Upper lobe of right lung (tissue), 1 donor: ENCODE measurements around the gene MRTFA. TPM values are rescaled to one million over a fixed set of nuclear protein-coding genes. Genes with fewer than 3 reads are reported as not detected.
A peak's percentile ranks its signal among the peaks of the same experiment; 100 is the strongest.
"Not testable (repeated sequence)": the region's sequence is repeated elsewhere in the genome, so short reads cannot be mapped to it uniquely, and the experiment has no call there.

Experiments
- ATAC-seq: fragments of 200-7000 bp; cut with Tn5 transposase; one replicate; pipeline ENCODE4 v1.9.1; 2020; ENCODE audit warnings: mild to moderate bottlenecking, moderate library complexity
- DNase-seq: peaks from one replicate; pipeline ENCODE4 v3.0.0-alpha.2; 2020
- H3K27ac ChIP-seq: fragments of 200-600 bp; one replicate; pipeline ENCODE4 v1.8.0; 2022
- H3K27me3 ChIP-seq: fragments of 200-600 bp; one replicate; pipeline ENCODE4 v1.8.0; 2022; ENCODE audit warnings: mild to moderate bottlenecking
- H3K36me3 ChIP-seq: fragments of 200-600 bp; one replicate; pipeline ENCODE4 v1.8.0; 2022
- H3K4me1 ChIP-seq: fragments of 200-600 bp; one replicate; pipeline ENCODE4 v1.8.0; 2022
- H3K4me3 ChIP-seq: fragments of 200-600 bp; one replicate; pipeline ENCODE4 v1.8.0; 2022; ENCODE audit warnings: mild to moderate bottlenecking
- H3K9me3 ChIP-seq: fragments of 200-600 bp; one replicate; pipeline ENCODE4 v1.8.0; 2022
- CTCF ChIP-seq: fragments of 200-600 bp; IDR thresholded peaks from one replicate; pipeline ENCODE4 v1.8.0; 2022; ENCODE audit warnings: antibody characterized with exemption
- intact Hi-C: fragments of 100-400 bp; cut with DNase I; formaldehyde crosslinking; loops from one replicate; pipeline ENCODE4 v1.11.0; 2022
- total RNA-seq: library from RNA; stranded (reverse); fragmentation: NEBNext Ultra II Directional; extraction: Animal tissue kit (Norgen Biotek cat#: 25700); gene quantifications from one replicate; pipeline ENCODE4 v1.2.1, GENCODE V29; 2021
- donor health status: DM: no; HTN: yes; CAD: no; lungs with severe emphysema.

Gene MRTFA
- total RNA-seq, 1 donor from 2014 or later: 60.4 TPM

GRCh38 chr22:40533712-40534378 is 102.7 kb downstream of the MRTFA start:
- DNase-seq (no peak), ATAC-seq (peak; percentile 83)
- Histone ChIP-seq H3K4me3 (peak overlapping the region; percentile 11), H3K27me3 (no peaks in the 10 kb centered on the region), H3K4me1 (peaks cover 43% of the 10 kb centered on the region), H3K27ac (peak overlapping the region; percentile 61), H3K36me3 (no peaks in the 10 kb centered on the region), H3K9me3 (no peaks in the 10 kb centered on the region)
- TF ChIP-seq CTCF: no peak
- intact Hi-C loops: no loop called here

GRCh38 chr22:40531951-40532900 is 104.3 kb downstream of the MRTFA start:
- intact Hi-C loops: no loop called here
- H3K4me1 ChIP-seq: peaks cover 43% of the 10 kb centered on the region
- H3K4me3 ChIP-seq: peak overlapping the region; percentile 11

DNA sequence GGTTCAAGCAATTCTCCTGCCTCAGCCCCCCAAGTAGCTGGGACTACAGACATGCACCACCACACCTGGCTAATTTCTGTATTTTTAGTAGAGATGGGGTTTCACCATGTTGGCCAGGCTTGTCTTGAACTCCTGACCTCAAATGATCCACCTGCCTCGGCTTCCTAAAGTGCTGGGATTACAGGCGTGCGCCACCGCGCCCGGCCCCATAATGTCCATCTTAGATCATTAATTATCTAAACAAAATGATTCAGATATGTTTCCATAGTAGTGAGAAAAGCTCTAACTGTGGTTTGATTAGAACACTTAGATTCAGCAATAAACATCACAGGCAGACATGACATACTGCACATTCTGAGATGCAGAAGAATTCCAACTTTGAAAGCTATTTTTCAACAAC is 106.1 kb downstream of the MRTFA start:
- intact Hi-C loops, H3K27ac ChIP-seq: not testable (repeated sequence)
- peaks cover 43% of the 10 kb centered on the region for H3K4me1 ChIP-seq

More at GRCh38 chr22:40531951-40532900, 104.3 kb downstream of the MRTFA start:
- DNase-seq (no peak), ATAC-seq (no peak)
- H3K27me3 ChIP-seq: no peaks in the 10 kb centered on the region
- H3K36me3 ChIP-seq: no peaks in the 10 kb centered on the region
- peak overlapping the region; percentile 20 for H3K27ac ChIP-seq
- TF ChIP-seq CTCF: no peak
- no peaks in the 10 kb centered on the region for H3K9me3 ChIP-seq

DNA sequence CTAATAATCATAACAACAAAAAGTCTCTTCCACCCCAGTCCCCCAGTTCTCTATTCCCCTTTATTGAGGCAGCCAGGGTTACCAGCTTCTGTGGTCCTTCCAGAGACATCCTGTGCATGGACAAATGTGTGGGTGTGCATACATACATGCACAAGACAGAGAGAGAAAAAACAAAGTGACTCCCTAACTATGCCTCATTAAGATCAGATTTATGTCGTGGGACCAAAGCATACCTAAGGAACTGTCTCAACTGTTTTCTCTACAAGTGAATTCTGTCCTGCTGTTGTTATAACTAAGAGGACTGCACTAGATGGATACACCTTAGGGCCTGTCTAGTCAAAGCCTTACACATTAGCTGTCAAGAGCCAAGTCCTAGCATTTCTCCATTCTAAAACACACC is 106.7 kb downstream of the MRTFA start:
- H3K4me3 ChIP-seq: no peak overlapping the region
- DNase-seq (no peak), ATAC-seq (no peak)
- H3K9me3 ChIP-seq: no peaks in the 10 kb centered on the region
- H3K27me3 ChIP-seq: no peaks in the 10 kb centered on the region
- TF ChIP-seq CTCF: no peak
- H3K36me3 ChIP-seq: no peaks in the 10 kb centered on the region
- no peak overlapping the region for H3K27ac ChIP-seq
- intact Hi-C loops: loop anchor here (10.0 kb wide), 1 partner anchor 115 kb away; no protein-coding TSS in a partner anchor
- peaks cover 40% of the 10 kb centered on the region for H3K4me1 ChIP-seq

More for the DNA sequence above, 106.1 kb downstream of the MRTFA start:
- H3K9me3 ChIP-seq, H3K36me3 ChIP-seq, DNase-seq, H3K4me3 ChIP-seq, ATAC-seq, H3K27me3 ChIP-seq: not testable (repeated sequence)

GRCh38 chr22:40526960-40527359 is 109.6 kb downstream of the MRTFA start:
- ATAC-seq (no peak), DNase-seq (no peak)
- no peak overlapping the region for H3K27ac ChIP-seq
- TF ChIP-seq CTCF: no peak
- no peaks in the 10 kb centered on the region for H3K36me3 ChIP-seq
- H3K27me3 ChIP-seq: no peaks in the 10 kb centered on the region
- no peaks in the 10 kb centered on the region for H3K9me3 ChIP-seq
- H3K4me3 ChIP-seq: no peak overlapping the region
- H3K4me1 ChIP-seq: peaks cover 26% of the 10 kb centered on the region
- intact Hi-C loops: loop anchor here (10.0 kb wide), 1 partner anchor 118 kb away; no protein-coding TSS in a partner anchor
